Measurements from ENCODE around the gene SLC1A7. TPM values are rescaled to one million over a fixed set of nuclear protein-coding genes. Genes with fewer than 3 reads are reported as not detected.

The SLC1A7 gene
- polyA plus RNA-seq, 1 donor (not counting 4 experiments of a cell fraction or from before 2014, with no cell fraction given) = not detected

GRCh38 chr1:53189061-53189460 is 46.6 kb upstream of the SLC1A7 start:
- no peaks in the 10 kb centered on the region for H4K20me1 ChIP-seq (ENCODE audit: control insufficient read depth, extremely low read depth, insufficient read depth, low read length)
- H3K4me3 ChIP-seq (ENCODE audit: control insufficient read depth in 2 of 3, extremely low read depth in 1 of 3, insufficient read depth in 2 of 3, low read depth in 1 of 3, low read length in 3 of 3) = no peak overlapping the region
- H3K9ac ChIP-seq (ENCODE audit: control insufficient read depth, extremely low read depth, insufficient read depth, low read length) = no peak overlapping the region
- no peaks in the 10 kb centered on the region for H3K36me3 ChIP-seq (ENCODE audit: control insufficient read depth in 2 of 2, extremely low read depth in 1 of 2, insufficient read depth in 2 of 2, low read length in 2 of 2)
- TF ChIP-seq CTCF (optimal IDR thresholded peaks at IDR 0.05 in 1 of 3, IDR thresholded peaks at IDR 0.05 in 1 of 3, conservative IDR thresholded peaks at IDR 0.05 in 1 of 3; ENCODE audit: extremely low read depth in 1 of 3, insufficient read depth in 2 of 3, low read length in 3 of 3) (no peak), EZH2 (IDR thresholded peaks at IDR 0.05; ENCODE audit: low read length) (no peak)
- no peak overlapping the region for H2AFZ ChIP-seq (ENCODE audit: control insufficient read depth, low read length)
- no peak for FAIRE-seq
- H3K9me3 ChIP-seq (ENCODE audit: control insufficient read depth, low read depth, low read length) = no peaks in the 10 kb centered on the region
- H3K79me2 ChIP-seq (ENCODE audit: control insufficient read depth, insufficient read depth, low read length) = no peaks in the 10 kb centered on the region
- no peaks in the 10 kb centered on the region for H3K27me3 ChIP-seq (ENCODE audit: control insufficient read depth, extremely low read depth, insufficient read depth, low read length)
- H3K9me1 ChIP-seq (ENCODE audit: control insufficient read depth, extremely low read depth, insufficient read depth, low read length) = no peaks in the 10 kb centered on the region
- dilution Hi-C loops (cut with MboI; ENCODE audit: extremely low pct_ligation_motif_present, low sequenced_read_pairs) = no loop called here
- peaks cover 8% of the 10 kb centered on the region for H3K4me1 ChIP-seq (ENCODE audit: control insufficient read depth, extremely low read depth, insufficient read depth, low read length)
- no peak overlapping the region for H3K27ac ChIP-seq (ENCODE audit: control insufficient read depth, insufficient read depth, low read length)
- no peak for DNase-seq (ENCODE audit: low read depth, low spot score)
- no peak overlapping the region for H3K4me2 ChIP-seq (ENCODE audit: control insufficient read depth, extremely low read depth, insufficient read depth, low read depth, low read length)

GRCh38 chr1:53188099-53188498 is 45.7 kb upstream of the SLC1A7 start:
- TF ChIP-seq CTCF (optimal IDR thresholded peaks at IDR 0.05 in 1 of 3, IDR thresholded peaks at IDR 0.05 in 1 of 3, conservative IDR thresholded peaks at IDR 0.05 in 1 of 3; ENCODE audit: extremely low read depth in 1 of 3, insufficient read depth in 2 of 3, low read length in 3 of 3) (no peak), EZH2 (IDR thresholded peaks at IDR 0.05; ENCODE audit: low read length) (no peak)
- Histone ChIP-seq H4K20me1 (ENCODE audit: control insufficient read depth, extremely low read depth, insufficient read depth, low read length) (no peaks in the 10 kb centered on the region), H3K9me1 (ENCODE audit: control insufficient read depth, extremely low read depth, insufficient read depth, low read length) (no peaks in the 10 kb centered on the region), H3K4me3 (ENCODE audit: control insufficient read depth in 2 of 3, extremely low read depth in 1 of 3, insufficient read depth in 2 of 3, low read depth in 1 of 3, low read length in 3 of 3) (no peak overlapping the region), H3K36me3 (ENCODE audit: control insufficient read depth in 2 of 2, extremely low read depth in 1 of 2, insufficient read depth in 2 of 2, low read length in 2 of 2) (no peaks in the 10 kb centered on the region), H3K4me2 (ENCODE audit: control insufficient read depth, extremely low read depth, insufficient read depth, low read depth, low read length) (peak overlapping the region; percentile 14), H3K27ac (ENCODE audit: control insufficient read depth, insufficient read depth, low read length) (no peak overlapping the region), H3K9ac (ENCODE audit: control insufficient read depth, extremely low read depth, insufficient read depth, low read length) (no peak overlapping the region), H3K79me2 (ENCODE audit: control insufficient read depth, insufficient read depth, low read length) (no peaks in the 10 kb centered on the region), H2AFZ (ENCODE audit: control insufficient read depth, low read length) (no peak overlapping the region), H3K27me3 (ENCODE audit: control insufficient read depth, extremely low read depth, insufficient read depth, low read length) (no peaks in the 10 kb centered on the region), H3K4me1 (ENCODE audit: control insufficient read depth, extremely low read depth, insufficient read depth, low read length) (peaks cover 8% of the 10 kb centered on the region), H3K9me3 (ENCODE audit: control insufficient read depth, low read depth, low read length) (no peaks in the 10 kb centered on the region)
- peak; percentile 60 for FAIRE-seq
- DNase-seq (ENCODE audit: low read depth, low spot score) = no peak
- dilution Hi-C loops (cut with MboI; ENCODE audit: extremely low pct_ligation_motif_present, low sequenced_read_pairs) = no loop called here

All from keratinocyte (primary cell).